Transverse colon (tissue), 4 donors: ENCODE measurements around the gene TMOD1. TPM values are rescaled to one million over a fixed set of nuclear protein-coding genes. Genes with fewer than 3 reads are reported as not detected.
"Not testable (repeated sequence)": the region's sequence is repeated elsewhere in the genome, so short reads cannot be mapped to it uniquely, and the experiment has no call there.

Experiments used
- DNase-seq: peaks from one replicate; pipeline ENCODE4 v3.0.0-alpha.2; 2019
- H3K27ac ChIP-seq, 4 donors: fragments of 200-600 bp; sonication (generic); 2 replicates each; pipeline ENCODE4 v1.5.1; 2016 to 2018; ENCODE audit warnings: inconsistent platforms in 4 of 4
- H3K27me3 ChIP-seq: fragments of 200-600 bp; sonication (generic); 2 replicates; pipeline ENCODE4 v1.5.1; 2017; ENCODE audit warnings: inconsistent platforms
- H3K36me3 ChIP-seq, 4 donors: fragments of 200-600 bp; sonication (generic); 2 replicates each; pipeline ENCODE4 v1.5.1; 2017 to 2019; ENCODE audit warnings: inconsistent platforms in 4 of 4
- H3K4me1 ChIP-seq, 4 donors: fragments of 200-600 bp; sonication (generic); 2 replicates each; pipeline ENCODE4 v1.5.1; 2017 to 2020; ENCODE audit warnings: inconsistent platforms in 4 of 4
- H3K4me3 ChIP-seq, 4 donors: fragments of 200-600 bp; sonication (generic); 1 replicate in 1 of 4; 2 replicates in 3 of 4; pipeline versions ENCODE4 v1.5.1 to v1.6.1; 2017 to 2019; ENCODE audit warnings: inconsistent platforms in 4 of 4
- H3K9me3 ChIP-seq, 2 donors: fragments of 200-600 bp; sonication (generic); 2 replicates each; pipeline ENCODE4 v1.5.1; 2017 to 2019; ENCODE audit warnings: inconsistent platforms in 2 of 2
- CTCF ChIP-seq, 5 experiments: fragments of 200-600 bp in 3 of 5; fragments of 450-650 bp in 2 of 5; sonication (generic) in 3 of 5; IDR thresholded peaks; 1 replicate in 2 of 5; 2 replicates in 3 of 5; pipeline ENCODE4 v1.5.1; 2016 to 2017; ENCODE audit warnings: antibody characterized with exemption in 5 of 5, inconsistent platforms in 3 of 5, mild to moderate bottlenecking in 2 of 5, moderate library complexity in 1 of 5
- EP300 ChIP-seq: sonication (generic); formaldehyde crosslinking; IDR thresholded peaks from one replicate; pipeline ENCODE4 v1.6.1; 2017; ENCODE audit warnings: antibody characterized with exemption, low read depth
- POLR2A ChIP-seq: fragments of 450-650 bp; IDR thresholded peaks from one replicate; pipeline ENCODE4 v1.6.1; 2016; ENCODE audit warnings: antibody characterized with exemption, mild to moderate bottlenecking, moderate library complexity
- POLR2AphosphoS5 ChIP-seq, 3 donors: sonication (generic); formaldehyde crosslinking; IDR thresholded peaks; one replicate each; pipeline ENCODE4 v1.6.1; 2016; ENCODE audit warnings: antibody characterized with exemption in 3 of 3
- WGBS, 2 donors: methylation state at CpG; one replicate each; pipeline ENCODE4 v1.1.5; 2018; ENCODE audit warnings: low coverage in 1 of 2; 5-methylcytosine and 5-hydroxymethylcytosine counted together
- in situ Hi-C, 4 donors: fragments of 200-750 bp; cut with MboI; loops; one replicate each; pipeline versions ENCODE4 v1.15.0 to v1.15.1; 2017; ENCODE audit warnings: low sequenced_read_pairs in 3 of 4, low pct_ligation_motif_present in 1 of 4, low pct_unique_long_range_greater_than_20kb in 1 of 4
- intact Hi-C: fragments of 100-400 bp; cut with DNase I; formaldehyde crosslinking; loops from one replicate; pipeline ENCODE4 v1.15.1; 2023; ENCODE audit warnings: low total_unique reads
- total RNA-seq, 4 donors: library from RNA; depleted of rRNA; stranded (reverse); fragments of >200 nt; gene quantifications; one replicate each; pipeline ENCODE4 v1.1.0, GENCODE V29; 2016

The TMOD1 gene
- 10 to 100 TPM in 1 of 4 donors, 1 to 10 TPM in 3; 4.2 to 11.6 (median 7.1) TPM for total RNA-seq

GRCh38 chr9:97501177-97501971 lies at the start of gene TMOD1:
TSS of gene TMOD1 (plus strand) at chr9:97501666. CDS start at chr9:97524189, 22,523 bp downstream.
- intact Hi-C loops, result no loop called here
- Histone ChIP-seq H3K9me3 (no peaks in the 10 kb centered on the region), H3K4me1 (peaks cover 7 to 37% (median 16%) of the 10 kb centered on the region in 4 donors), H3K27ac (peak within 1 kb of the TSS; percentile 79 to 86 (median 84)), H3K4me3 (peak within 1 kb of the TSS; percentile 63 to 94 (median 83)), H3K27me3 (peaks cover 53% of the 10 kb centered on the region), H3K36me3 (peaks cover 0 to 4% (median under 1%) of the 10 kb centered on the region in 4 donors)
- 1% methylated on average over 28 of the region's 87 CpGs; no CpG with 5 or more reads in 1 of the 2 donors for WGBS, 2 donors
- peak; percentile 79 for DNase-seq
- in situ Hi-C loops, result no loop called here
- TF ChIP-seq POLR2AphosphoS5 (IDR thresholded peaks at IDR 0.05) (peak in 1 of 3 donors; percentile 38), CTCF (IDR thresholded peaks at IDR 0.05) (peak in 1 of 5 experiments; percentile 25), POLR2A (no peak)

- intact Hi-C loops, H3K27ac ChIP-seq, H3K9me3 ChIP-seq, H3K4me3 ChIP-seq, H3K36me3 ChIP-seq, DNase-seq, in situ Hi-C loops, H3K27me3 ChIP-seq, H3K4me1 ChIP-seq: not testable (repeated sequence)
- whole genome bisulfite sequencing, 2 donors, result 98 to 100% methylated on average over 3 of the region's 3 CpGs
Observed at GRCh38 chr9:97453573-97453972, 47.9 kb upstream of the TMOD1 start.

- H3K4me3 ChIP-seq, H3K27me3 ChIP-seq, intact Hi-C loops, H3K4me1 ChIP-seq, H3K36me3 ChIP-seq, DNase-seq, in situ Hi-C loops, H3K9me3 ChIP-seq, H3K27ac ChIP-seq: not testable (repeated sequence)
Observed at GRCh38 chr9:97456841-97457240, 44.6 kb upstream of the TMOD1 start.

GRCh38 chr9:97459326-97459725 lies 42.1 kb upstream of the TMOD1 start:
- H3K36me3 ChIP-seq, result peaks cover 0 to 10% (median 3%) of the 10 kb centered on the region in 4 donors
- intact Hi-C loops, result no loop called here
- no peak overlapping the region for H3K4me3 ChIP-seq
- TF ChIP-seq POLR2AphosphoS5 (IDR thresholded peaks at IDR 0.05) (no peak), POLR2A (no peak), EP300 (no peak), CTCF (IDR thresholded peaks at IDR 0.05) (no peak)
- H3K4me1 ChIP-seq, result no peaks in the 10 kb centered on the region
- DNase-seq, result no peak
- no peaks in the 10 kb centered on the region for H3K27me3 ChIP-seq
- in situ Hi-C loops, result no loop called here
- H3K27ac ChIP-seq, result no peak overlapping the region
- no peaks in the 10 kb centered on the region for H3K9me3 ChIP-seq

- TF ChIP-seq CTCF (IDR thresholded peaks at IDR 0.05) (no peak), POLR2AphosphoS5 (IDR thresholded peaks at IDR 0.05) (no peak), EP300 (no peak), POLR2A (no peak)
- DNase-seq, result no peak
- Histone ChIP-seq H3K4me3 (no peak overlapping the region), H3K27ac (no peak overlapping the region), H3K4me1 (no peaks in the 10 kb centered on the region), H3K36me3 (peaks cover 0 to 10% (median 3%) of the 10 kb centered on the region in 4 donors), H3K9me3 (no peaks in the 10 kb centered on the region), H3K27me3 (no peaks in the 10 kb centered on the region)
- intact Hi-C loops, result no loop called here
- 71 to 88% methylated on average over 2 to 3 of the region's 3 CpGs for WGBS, 2 donors
- in situ Hi-C loops, result loop anchor here in 3 of 4 donors (10.0 kb wide), 2 partner anchors 143 to 153 kb away; no protein-coding TSS in a partner anchor
Observed at GRCh38 chr9:97462159-97462558, 39.3 kb upstream of the TMOD1 start.
